Neural crest cell (in vitro differentiated cells): ENCODE results near the gene SPOCK1. TPM values are rescaled to one million over a fixed set of nuclear protein-coding genes. Genes with fewer than 3 reads are reported as not detected.

Source experiments
- DNase-seq: peaks from one replicate; pipeline ENCODE4 v3.0.0; 2021; ENCODE audit warnings: low read depth, mixed read lengths, low spot score
- H3K27ac Mint-ChIP-seq: one replicate; pipeline ENCODE4 v1.8.0; 2021; ENCODE audit warnings: mild to moderate bottlenecking, mixed read lengths; ENCODE audit not compliant: unreplicated experiment
- H3K27me3 Mint-ChIP-seq: 2 replicates; pipeline ENCODE4 v1.8.0; 2021; ENCODE audit warnings: low read depth, mild to moderate bottlenecking, mixed read lengths
- H3K36me3 Mint-ChIP-seq: 2 replicates; pipeline ENCODE4 v1.8.0; 2021; ENCODE audit warnings: low read depth, mild to moderate bottlenecking, mixed read lengths
- H3K4me1 Mint-ChIP-seq: 2 replicates; pipeline ENCODE4 v1.8.0; 2021; ENCODE audit warnings: mixed read lengths
- H3K4me3 Mint-ChIP-seq: one replicate; pipeline ENCODE4 v1.8.0; 2021; ENCODE audit warnings: mild to moderate bottlenecking, mixed read lengths
- H3K9me3 Mint-ChIP-seq: 2 replicates; pipeline ENCODE4 v1.8.0; 2021; ENCODE audit warnings: mixed read lengths
- CTCF ChIP-seq: fragments of 200-600 bp; sonication (generic); conservative IDR thresholded peaks from 2 replicates; pipeline ENCODE4 v1.5.0; 2021; ENCODE audit warnings: antibody characterized with exemption, mild to moderate bottlenecking
- total RNA-seq: library from RNA; stranded (reverse); gene quantifications from 2 replicates; pipeline ENCODE4 v1.2.1, GENCODE V29; 2021

SPOCK1 gene
- total RNA-seq, 1 donor from 2014 or later = 89.7 TPM

- no peak overlapping the region for H3K4me3 Mint-ChIP-seq
- H3K4me1 Mint-ChIP-seq = no peaks in the 10 kb centered on the region
- H3K36me3 Mint-ChIP-seq = peaks cover 3% of the 10 kb centered on the region
- H3K27me3 Mint-ChIP-seq = no peaks in the 10 kb centered on the region
- peaks cover 3% of the 10 kb centered on the region for H3K9me3 Mint-ChIP-seq
- H3K27ac Mint-ChIP-seq = no peak overlapping the region
- DNase-seq = no peak
- no peak for TF ChIP-seq CTCF
Observed at GRCh38 chr5:137412136-137412535, 87.0 kb downstream of the SPOCK1 start.

GRCh38 chr5:137410234-137411010 is 88.7 kb downstream of the SPOCK1 start:
- Mint-ChIP-seq H3K36me3 (no peaks in the 10 kb centered on the region), H3K4me1 (no peaks in the 10 kb centered on the region)

GRCh38 chr5:137409736-137410135 is 89.4 kb downstream of the SPOCK1 start:
- no peaks in the 10 kb centered on the region for H3K27me3 Mint-ChIP-seq
- no peak overlapping the region for H3K27ac Mint-ChIP-seq
- no peaks in the 10 kb centered on the region for H3K36me3 Mint-ChIP-seq
- H3K9me3 Mint-ChIP-seq = no peaks in the 10 kb centered on the region
- DNase-seq = no peak
- no peak overlapping the region for H3K4me3 Mint-ChIP-seq
- H3K4me1 Mint-ChIP-seq = no peaks in the 10 kb centered on the region
- TF ChIP-seq CTCF = no peak

More at GRCh38 chr5:137410234-137411010, 88.7 kb downstream of the SPOCK1 start:
- H3K4me3 Mint-ChIP-seq = no peak overlapping the region
- DNase-seq = no peak
- no peaks in the 10 kb centered on the region for H3K9me3 Mint-ChIP-seq
- H3K27me3 Mint-ChIP-seq = no peaks in the 10 kb centered on the region
- TF ChIP-seq CTCF = no peak
- no peak overlapping the region for H3K27ac Mint-ChIP-seq

GRCh38 chr5:137407090-137407489 is 92.0 kb downstream of the SPOCK1 start:
- Mint-ChIP-seq H3K27me3 (no peaks in the 10 kb centered on the region), H3K27ac (no peak overlapping the region), H3K4me3 (no peak overlapping the region), H3K4me1 (no peaks in the 10 kb centered on the region), H3K36me3 (no peaks in the 10 kb centered on the region), H3K9me3 (no peaks in the 10 kb centered on the region)
- no peak for TF ChIP-seq CTCF
- no peak for DNase-seq

GRCh38 chr5:137405393-137405792 is 93.7 kb downstream of the SPOCK1 start:
- TF ChIP-seq CTCF = no peak
- Mint-ChIP-seq H3K4me3 (no peak overlapping the region), H3K27ac (no peak overlapping the region), H3K27me3 (no peaks in the 10 kb centered on the region), H3K9me3 (no peaks in the 10 kb centered on the region), H3K36me3 (no peaks in the 10 kb centered on the region), H3K4me1 (no peaks in the 10 kb centered on the region)
- no peak for DNase-seq
